Pericardium fibroblast (primary cell): ENCODE data around the gene CNTN6. TPM values are rescaled to one million over a fixed set of nuclear protein-coding genes. Genes with fewer than 3 reads are reported as not detected.

Experiments
- total RNA-seq: library from RNA; depleted of rRNA; stranded (reverse); fragments of >200 nt; gene quantifications from 2 replicates; pipeline ENCODE4 v1.2.3, GENCODE V29; 2015

CNTN6 gene
- total RNA-seq = 1.0 TPM in 1 of 2 replicates, not detected in the other

DNA sequence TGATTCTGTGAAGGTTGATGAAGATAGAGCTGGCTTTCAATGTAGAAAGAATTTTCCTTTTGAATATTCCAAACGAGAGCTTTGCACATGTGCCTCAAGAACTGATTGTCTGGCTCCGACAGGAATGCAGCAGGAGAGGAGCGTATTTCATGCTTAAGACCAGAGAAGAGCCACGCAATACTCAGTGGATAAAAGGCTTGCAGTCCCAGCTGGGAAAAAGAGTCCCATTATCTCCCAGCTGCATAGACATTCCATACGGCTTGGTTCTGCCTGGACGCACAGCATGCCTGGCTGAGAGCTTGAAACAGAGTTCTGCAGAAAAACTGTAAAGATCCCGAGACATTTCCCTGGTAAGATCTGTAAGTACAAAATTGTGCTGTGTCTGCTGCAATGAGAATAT lies at the start of gene CNTN6:
Gene CNTN6 (plus strand): TSS at position 254 of the 400 bp plus-strand sequence. CDS start 54,985 bp downstream, outside the sequence.

